DMS53 treated with DMSO at 0.1 percent for 48 hours (cell line): ENCODE results near the gene KCNC3.
A peak's percentile ranks its signal among the peaks of the same experiment; 100 is the strongest.

Experiments used
- DNase-seq: peaks from one replicate; lab custom pipeline; 2025; ENCODE audit not compliant: unreplicated experiment; lab: John Stamatoyannopoulos, UW

KCNC3 gene

DNA sequence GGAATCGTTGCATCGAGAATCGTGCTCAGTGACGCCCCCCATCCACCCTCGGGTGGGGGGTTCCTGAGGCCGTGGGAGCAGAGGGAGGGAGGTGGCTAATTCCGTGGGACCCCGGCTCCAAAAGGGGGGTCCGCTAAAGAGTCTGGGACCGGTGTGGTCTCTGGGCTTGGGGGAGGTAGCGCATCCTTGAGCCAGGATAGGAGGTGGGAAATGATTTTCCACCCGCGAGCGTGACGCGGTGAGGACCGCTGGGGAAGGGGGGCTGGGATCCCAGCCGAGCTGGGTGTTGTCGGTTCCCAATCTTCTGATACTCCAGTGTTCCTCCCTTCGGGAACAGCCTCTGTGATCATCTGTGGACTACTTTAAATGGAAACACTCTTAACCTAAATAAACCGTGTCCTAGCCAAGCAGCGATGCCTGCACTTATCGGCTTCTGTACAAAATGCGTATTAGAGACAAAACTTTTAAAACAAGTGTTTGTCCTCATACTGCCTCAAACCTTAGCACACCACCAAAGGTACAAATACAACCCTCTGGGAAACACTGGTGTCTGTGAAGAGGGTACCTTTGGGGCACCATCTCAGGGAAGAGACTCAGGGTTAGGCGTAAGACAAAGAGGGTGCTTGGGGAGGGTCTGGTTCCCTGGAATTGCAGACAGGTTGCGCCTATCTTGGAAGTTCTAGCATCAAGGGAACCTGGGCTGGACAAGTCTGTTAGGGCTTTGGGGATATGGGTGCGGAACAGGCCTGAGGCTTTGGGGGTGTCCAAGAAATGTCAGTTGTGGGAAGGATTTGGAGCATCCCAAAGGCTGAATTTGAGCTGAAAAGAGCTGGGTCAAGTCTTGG is 16.0 kb downstream of the KCNC3 start:
- peak; percentile 31 for DNase-seq

DNA sequence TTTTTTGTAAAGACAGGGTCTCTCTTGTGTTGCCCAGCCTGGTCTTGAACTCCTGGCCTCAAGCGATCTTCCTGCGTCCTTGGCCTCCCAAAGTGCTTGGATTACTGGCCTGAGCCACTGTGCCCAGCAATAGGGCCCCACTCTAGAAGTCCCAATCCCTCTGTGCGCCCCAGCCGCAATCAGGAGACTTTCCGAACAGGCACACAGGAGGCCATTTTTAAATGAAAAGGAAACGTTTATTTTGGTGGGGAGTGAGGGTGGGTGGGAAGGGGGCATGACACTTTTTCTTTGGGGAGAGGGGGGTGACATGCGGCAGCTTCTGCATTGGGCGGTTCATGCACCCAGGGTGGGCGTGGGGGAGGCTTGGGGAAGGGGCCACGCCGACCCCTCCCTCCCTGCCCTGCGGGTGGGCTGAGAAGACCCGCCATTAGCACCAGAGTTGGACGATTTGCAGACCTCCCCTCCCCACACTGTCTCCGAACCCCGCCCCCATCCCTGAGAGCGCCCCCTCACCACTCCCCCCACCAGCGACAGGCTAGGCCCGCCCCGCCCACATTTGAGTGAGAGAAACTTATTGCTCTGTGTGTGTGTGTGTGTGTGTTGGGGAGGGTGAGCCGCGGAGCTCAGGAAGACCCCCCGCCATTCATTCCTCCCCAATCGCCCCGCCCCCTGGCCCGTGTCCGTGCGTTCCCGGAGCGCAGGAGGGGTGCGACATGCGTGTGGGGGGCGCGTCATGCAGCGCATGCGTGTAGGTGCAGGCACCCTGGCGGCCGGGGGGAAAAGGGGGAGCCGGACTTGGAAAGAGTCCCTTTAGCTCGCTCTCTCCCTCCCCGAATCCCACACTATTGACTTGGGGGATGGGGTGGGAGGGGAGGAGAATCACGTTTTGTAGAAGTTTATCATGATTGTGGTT is 17.2 kb downstream of the KCNC3 start:
- DNase-seq = no peak

DNA sequence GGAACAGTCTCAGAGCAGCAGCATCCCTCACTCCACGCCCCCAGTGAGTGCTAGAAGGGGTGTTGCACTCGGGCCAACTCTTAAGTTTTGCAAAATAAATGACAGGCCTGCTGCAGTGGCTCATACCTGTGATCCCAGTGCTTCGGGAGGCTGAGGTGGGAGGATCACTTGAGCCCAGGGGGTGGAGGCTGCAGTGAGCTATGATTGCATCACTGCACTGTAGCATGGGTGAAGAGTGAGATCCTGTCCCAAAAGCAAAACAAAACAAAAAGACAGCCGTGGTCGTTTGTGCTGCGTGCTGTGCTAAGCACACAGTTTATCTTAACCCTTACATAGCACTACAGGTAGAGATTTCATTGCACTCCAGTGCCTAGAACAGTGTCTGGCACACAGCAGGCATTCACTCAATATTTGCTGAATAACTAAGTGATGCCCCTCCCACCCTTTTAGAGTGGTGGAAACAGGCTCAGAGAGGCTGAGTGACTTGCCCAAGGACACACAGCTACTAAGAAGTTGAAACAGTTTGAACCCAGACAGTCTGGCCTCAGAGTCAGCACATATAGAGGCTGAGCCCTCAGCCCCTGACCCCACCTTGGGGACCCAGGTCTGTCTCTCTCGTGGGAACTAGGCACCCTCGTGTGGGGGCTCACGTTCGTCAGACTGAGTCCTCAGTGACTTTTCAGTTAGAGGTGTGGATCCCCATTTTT is 18.3 kb downstream of the KCNC3 start:
- DNase-seq = no peak

DNA sequence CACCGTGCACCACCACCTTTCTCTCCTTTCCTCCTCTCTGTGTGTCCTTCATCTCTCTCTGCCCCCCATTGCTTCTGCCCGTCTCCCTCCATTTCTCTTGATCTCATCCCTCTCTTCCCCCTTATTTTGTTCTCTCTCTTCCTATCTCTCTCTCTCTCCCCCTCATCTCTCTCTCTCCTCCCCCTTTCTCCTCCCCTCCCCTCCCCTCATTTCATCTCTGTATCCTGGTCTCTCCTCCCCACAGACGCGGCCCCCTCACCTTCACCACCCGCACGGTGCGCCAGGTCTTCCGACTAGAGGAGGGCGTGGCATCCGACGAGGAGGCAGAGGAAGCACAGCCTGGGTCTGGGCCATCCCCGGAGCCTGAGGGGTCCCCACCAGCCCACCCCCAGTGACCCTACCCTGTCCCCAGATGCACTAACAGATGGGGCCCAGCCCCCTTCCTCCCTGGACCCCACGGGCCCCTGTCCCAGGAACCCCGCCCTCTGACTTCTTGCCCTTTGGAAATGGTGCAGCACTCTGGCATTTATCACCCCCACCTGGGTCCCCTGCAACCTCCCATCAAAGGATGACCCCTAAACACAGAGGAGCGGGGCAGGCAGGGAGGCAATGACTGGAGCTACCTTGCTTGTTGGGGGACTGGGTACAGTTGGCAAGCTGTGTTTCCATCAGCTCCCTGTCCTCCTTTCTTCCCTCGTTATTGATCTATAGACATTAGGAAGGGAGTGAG is 19.6 kb downstream of the KCNC3 start:
- DNase-seq = no peak

DNA sequence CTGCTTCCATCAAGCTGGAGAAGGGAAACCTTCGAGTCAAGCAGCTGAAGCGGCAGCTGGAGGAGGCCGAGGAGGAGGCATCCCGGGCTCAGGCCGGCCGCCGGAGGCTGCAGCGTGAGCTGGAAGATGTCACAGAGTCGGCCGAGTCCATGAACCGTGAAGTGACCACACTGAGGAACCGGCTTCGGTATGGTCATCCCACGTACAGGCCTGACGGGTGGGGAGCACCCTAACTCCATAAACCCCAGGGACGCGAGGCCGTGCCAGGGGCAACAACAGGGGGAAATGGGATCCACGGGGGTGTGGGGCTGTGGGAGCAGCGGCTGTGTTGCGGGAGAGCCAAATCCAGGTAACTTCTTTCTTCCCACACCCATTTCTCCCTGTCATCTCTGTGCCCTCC is 20.2 kb downstream of the KCNC3 start:
- no peak for DNase-seq

DNA sequence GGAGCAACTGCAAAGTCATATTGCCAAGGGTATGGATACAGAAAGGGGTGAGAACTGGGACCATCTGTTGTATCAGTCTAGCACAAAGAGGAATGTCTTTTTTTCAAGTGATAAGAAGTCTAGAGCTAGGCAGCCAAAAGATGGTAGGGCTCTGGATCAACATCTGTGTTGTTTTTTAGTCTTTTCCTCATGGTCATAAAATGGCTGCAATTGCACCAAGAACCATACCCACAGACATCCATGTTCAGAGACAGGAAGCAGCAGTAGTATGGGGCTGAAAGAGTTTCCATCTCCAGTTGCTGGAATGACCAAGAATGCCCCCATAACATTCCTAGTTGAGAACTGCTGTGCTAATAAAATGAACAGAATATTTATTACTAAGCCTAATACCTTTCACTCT is 25.6 kb downstream of the KCNC3 start:
- no peak for DNase-seq

DNA sequence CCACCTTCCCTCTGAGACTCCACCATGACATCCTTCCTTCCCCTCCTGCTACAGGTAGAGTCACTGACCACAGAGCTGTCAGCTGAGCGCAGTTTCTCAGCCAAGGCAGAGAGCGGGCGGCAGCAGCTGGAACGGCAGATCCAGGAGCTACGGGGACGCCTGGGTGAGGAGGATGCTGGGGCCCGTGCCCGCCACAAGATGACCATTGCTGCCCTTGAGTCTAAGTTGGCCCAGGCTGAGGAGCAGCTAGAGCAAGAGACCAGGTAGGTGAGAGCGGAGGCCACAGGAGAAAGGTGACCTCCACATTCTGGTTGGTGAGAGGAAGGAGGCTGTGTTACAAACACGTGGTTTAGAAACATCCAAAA is 27.6 kb downstream of the KCNC3 start:
- DNase-seq = no peak

DNA sequence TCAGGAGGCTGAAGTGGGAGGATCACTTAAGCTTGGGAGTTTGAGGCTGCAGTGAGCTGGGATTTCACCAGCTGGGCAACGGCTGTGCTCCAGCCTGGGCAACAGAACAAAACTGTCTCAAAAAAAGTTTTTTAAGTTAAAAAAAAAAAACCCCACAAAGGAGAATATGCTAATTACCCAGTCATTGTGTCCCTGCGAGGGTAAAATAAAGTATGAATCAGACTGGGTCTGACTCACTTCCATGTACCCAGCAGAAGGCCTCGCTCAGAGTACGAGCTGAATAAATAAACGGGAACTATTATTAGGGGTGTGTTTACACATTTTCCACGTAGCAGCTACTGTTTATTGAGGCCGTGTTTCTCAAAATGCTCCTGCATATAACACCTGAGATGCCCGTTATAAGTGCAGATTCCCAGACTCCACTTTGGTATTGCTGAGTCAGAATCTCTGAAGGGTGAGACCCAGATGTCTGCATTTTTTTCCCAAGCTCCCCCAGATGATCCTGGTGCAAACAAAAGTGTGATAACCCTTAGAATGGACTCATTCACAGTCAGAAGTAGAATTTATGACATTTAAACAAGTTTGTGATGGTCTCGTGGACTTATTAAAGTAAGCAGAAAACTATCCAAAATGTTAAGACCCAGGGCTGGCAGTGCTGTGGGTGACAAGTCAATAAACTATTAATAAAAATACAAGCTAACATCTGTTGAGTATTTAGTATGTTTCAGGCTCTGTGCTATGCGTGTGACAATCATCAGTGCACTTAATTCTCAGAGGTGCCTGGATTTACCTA is 28.2 kb downstream of the KCNC3 start:
- DNase-seq = peak; percentile 11

DNA sequence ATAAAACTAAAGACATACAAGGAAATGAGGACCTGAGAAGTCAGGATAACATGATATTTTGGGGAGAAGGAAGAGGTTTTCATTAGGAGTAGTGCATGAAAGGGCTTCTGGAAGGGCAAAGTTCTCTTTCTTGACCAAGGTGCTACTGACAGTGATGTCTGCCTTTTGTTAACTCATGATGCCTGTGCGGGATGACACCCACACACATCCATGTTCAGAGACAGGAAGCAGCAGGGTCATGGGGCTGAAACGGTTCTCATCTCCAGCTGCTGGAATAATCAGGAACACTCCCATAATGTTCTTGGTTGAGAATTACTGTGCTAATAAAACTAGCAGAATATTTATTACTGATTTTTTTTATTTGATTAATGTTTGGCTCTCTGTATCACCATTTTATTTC is 29.1 kb downstream of the KCNC3 start:
- no peak for DNase-seq

DNA sequence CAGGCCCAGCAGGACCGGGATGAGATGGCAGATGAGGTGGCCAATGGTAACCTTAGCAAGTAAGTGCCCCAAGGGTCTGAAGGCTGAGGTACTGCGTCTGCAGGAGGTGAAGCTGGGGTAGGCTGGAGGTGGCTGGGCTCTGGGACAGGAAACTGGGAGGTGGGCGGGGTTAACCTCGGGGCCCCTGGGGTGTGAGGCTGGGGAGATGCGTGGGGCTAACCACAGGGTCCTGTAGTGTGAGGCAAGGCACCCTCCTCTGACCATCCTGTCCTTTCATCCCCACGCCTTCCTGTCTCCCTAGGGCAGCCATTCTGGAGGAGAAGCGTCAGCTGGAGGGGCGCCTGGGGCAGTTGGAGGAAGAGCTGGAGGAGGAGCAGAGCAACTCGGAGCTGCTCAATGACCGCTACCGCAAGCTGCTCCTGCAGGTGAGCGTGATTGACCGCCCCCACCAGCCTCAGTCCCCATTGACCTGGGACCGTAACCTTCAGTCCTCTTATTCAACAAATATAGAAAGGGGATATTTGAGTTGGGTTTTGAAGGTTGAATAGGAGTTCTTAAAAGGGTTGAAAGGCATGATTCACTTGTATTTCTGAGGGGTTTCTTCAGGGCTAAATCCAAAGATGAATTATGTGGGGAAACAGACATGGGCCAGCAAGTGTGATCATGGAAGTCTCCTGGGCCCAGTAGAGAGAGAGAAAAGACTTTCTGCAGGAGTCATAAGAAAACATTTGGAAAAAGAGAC is 35.7 kb downstream of the KCNC3 start:
- DNase-seq = no peak

DNA sequence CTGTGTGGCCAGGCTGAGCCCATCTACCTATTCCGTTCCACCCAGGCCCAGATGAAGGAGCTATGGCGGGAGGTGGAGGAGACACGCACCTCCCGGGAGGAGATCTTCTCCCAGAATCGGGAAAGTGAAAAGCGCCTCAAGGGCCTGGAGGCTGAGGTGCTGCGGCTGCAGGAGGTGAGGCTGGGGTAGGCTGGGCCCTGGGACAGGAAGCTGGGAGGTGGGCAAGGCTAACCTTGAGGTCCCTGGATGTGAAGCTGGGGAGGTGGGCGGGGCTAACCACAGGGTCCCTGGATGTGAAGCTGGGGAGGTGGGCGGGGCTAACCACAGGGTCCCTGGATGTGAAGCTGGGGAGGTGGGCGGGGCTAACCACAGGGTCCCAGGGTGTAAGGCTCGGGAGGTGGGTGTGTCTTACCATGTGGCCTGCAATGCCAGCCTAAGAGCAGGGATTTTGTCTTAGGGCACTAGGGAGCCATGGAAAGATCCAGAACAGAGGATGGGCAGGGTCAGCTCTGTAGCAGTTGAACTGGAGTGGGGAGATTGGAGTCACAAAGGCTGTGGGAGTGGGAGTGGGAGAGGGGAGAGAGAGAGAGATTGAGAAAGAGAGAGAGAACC is 36.9 kb downstream of the KCNC3 start:
- DNase-seq = no peak

DNA sequence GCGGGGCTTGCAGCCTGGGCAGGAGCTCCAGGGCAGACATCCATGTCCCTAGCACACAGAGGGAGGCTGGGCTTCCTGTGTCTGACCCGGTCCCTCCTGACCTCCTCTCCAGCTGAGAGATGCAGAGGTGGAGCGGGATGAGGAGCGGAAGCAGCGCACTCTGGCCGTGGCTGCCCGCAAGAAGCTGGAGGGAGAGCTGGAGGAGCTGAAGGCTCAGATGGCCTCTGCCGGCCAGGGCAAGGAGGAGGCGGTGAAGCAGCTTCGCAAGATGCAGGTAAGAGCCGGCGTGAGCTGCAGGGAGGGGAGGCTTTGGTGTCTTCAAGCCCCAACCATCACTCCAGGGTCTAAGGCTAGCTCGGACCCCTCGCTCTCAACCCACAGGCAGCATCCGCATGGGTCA is 38.4 kb downstream of the KCNC3 start:
- DNase-seq = no peak

DNA sequence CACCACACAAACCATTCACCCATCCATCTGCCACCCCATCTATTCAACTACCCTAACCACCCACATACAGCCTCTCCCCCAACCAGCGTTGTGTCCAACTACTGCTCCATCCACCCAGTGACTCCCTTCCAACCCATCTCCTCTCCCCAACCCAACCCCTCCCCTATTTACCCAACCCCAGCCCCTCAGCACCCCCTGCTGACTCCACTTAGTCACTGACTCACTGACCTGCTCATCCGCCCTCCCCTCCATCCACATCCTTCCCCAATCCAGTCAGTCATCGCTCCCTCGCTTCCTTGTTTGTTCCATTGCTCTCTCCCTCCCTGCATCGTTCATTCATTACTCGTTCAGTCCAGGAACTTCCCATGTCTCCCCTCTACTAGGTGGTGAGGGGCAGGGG is 39.2 kb downstream of the KCNC3 start:
- DNase-seq = no peak

DNA sequence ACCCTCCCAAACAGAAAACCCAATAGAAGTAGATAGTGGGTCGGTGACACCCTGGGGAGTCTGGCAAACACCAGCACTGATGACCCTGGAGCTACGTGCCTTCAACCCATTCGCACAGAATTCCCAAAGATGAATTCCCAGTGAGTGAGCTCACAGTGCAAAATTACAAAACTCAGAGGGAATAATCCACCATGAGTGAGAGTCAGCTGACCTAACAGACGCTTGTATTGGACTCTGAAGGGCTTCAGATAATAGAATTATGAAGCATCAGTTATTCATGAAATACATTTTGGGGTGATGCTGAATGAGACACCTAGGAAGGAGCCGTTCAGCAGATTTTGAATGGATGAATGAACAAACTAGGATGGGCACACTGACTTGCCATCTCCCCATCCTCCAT is 40.2 kb downstream of the KCNC3 start:
- DNase-seq = no peak

DNA sequence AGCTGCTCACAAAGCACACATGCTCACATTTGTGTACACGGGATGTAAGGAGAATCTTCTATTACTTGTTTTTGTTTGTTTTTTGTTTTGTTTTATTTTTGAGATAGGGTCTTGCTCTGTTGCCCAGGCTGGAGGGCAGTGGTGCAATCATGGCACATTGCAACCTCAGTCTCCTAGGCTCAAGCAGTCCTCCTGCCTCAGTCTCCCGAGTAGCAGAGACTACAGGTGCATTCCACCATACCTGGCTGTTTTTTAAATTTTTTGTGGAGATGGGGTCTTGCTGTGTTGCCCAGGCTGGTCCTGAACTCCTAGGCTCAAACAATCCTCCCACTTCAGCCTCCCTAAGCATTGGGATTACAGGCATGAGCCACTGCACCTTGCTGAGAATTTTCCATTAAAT is 41.8 kb downstream of the KCNC3 start:
- DNase-seq = no peak

DNA sequence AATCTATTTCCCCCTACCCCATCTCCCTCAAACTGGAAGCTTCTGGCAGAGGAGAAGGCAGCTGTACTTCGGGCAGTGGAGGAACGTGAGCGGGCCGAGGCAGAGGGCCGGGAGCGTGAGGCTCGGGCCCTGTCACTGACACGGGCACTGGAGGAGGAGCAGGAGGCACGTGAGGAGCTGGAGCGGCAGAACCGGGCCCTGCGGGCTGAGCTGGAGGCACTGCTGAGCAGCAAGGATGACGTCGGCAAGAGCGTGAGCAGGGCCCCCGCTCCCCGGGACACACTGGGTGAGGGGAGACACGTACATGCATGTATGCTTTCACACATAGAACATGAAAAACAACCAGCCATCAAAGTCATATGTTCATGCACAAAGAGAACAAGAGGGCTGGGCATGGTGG is 42.7 kb downstream of the KCNC3 start:
- no peak for DNase-seq

DNA sequence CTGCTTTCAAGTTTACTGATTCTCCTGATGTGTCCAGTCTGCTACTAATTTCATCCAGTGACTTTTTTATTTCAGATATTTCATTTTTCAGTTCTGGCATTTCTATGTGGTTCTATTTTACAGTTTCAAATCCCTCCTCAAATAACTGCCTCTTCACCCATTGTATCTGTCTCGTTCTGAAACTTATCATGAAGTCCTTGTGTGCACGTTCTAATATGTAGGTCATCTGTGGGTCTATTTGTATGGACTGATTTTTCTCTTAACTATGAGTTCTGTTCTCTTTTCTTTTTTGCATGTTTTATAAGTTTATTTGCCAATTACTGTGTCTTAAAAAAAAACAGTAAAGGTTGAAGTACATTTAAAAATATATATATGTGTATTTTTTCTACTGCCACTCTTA is 43.3 kb downstream of the KCNC3 start:
- no peak for DNase-seq

DNA sequence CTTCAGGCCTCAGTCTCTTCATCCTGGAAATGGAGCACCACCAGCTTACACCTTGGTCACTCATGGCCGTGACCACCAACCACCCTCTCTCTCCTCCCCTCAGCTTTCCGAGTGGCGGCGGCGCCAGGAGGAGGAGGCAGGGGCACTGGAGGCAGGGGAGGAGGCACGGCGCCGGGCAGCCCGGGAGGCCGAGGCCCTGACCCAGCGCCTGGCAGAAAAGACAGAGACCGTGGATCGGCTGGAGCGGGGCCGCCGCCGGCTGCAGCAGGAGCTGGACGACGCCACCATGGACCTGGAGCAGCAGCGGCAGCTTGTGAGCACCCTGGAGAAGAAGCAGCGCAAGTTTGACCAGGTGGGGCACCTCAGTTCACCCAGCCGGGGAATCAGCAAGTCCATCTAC is 47.7 kb downstream of the KCNC3 start:
- DNase-seq = no peak

DNA sequence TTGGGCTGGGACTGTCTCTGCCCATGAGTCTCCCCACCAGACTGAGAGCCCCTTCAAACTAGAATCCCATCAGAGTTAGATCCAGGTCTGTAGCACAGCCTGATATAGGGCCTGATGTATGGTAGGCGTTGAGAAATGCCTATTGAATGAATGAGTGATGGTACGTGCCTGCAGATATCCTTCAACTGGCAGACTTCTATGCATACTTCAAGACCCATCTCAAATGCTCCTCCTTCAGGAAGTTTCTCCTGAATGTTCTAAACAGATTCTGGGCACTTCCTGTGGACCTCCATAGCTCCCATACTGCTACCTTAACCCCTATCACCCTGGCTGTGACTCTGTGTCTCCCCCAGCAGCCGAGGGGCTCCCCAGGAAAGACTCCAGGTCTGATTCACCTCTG is 48.2 kb downstream of the KCNC3 start:
- DNase-seq = no peak
